ENCODE measurements around the gene PEF1. TPM values are rescaled to one million over a fixed set of nuclear protein-coding genes. Genes with fewer than 3 reads are reported as not detected.

PEF1 gene
- total and polyA plus RNA-seq, 2 donors (not counting 1 experiment from before 2014, with no cell fraction given), result 36.7 to 49.4 TPM

DNA sequence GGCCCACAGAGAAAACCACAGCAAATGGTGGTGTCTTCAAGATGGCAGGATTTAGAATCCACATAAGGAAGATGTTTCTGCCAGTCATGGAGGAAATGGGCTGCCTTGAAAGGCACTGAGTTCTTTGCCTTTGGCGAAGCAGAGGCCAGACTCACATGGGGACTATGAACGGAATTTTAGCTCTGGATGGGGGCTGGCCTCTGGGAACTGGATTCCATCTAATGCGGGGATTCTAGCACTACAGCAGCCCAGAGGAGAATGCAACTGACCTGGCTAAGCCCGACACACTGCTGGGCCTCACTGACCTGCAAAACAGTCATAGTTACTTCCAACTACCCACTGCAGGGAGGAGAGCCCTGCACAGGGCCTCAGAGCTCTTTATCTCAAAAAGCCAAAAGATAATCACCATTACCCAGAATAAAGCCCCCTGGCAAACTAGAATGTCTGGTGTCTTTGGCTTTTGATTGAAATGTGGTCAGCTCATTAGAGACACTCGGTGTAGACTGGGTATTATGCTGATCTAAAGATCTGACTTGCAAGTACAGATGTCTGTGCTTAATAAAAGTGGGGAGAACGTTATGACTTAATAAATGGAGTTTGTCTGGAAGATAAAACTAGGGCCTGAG is 15.6 kb downstream of the PEF1 start:
- CTCF ChIA-PET, result interaction anchor here (0.8 to 1.1 kb wide), 2 partner anchors 10 to 160 kb away, joined by 3 to 5 read pairs; no protein-coding TSS in a partner anchor
- Histone ChIP-seq H3K4me1 (ENCODE audit: control insufficient read depth in 2 of 2, insufficient read depth in 2 of 2, low read length in 2 of 2) (no peaks in the 10 kb centered on the region), H3K4me2 (replicated peaks; ENCODE audit: low read depth, low read length, poor library complexity, severe bottlenecking) (no peak overlapping the region), H3K27ac (ENCODE audit: low read length in 2 of 2) (no peak overlapping the region), H2AFZ (ENCODE audit: insufficient read depth, low read depth, low read length, poor library complexity, severe bottlenecking) (no peak overlapping the region), H3K27me3 (replicated peaks in 1 of 4; ENCODE audit: control extremely low read depth in 1 of 4, control insufficient read depth in 3 of 4, insufficient read depth in 4 of 4, low read length in 3 of 4) (no peaks in the 10 kb centered on the region), H3K36me3 (replicated peaks in 1 of 2; ENCODE audit: control extremely low read depth in 1 of 2, control insufficient read depth in 1 of 2, extremely low read depth in 1 of 2, insufficient read depth in 2 of 2, low read length in 1 of 2) (peaks cover 0 to 58% of the 10 kb centered on the region in 2 experiments), H3K4me3 (ENCODE audit: control extremely low read depth in 1 of 5, extremely low read depth in 1 of 5, insufficient read depth in 1 of 5, low read depth in 2 of 5, low read length in 4 of 5) (no peak overlapping the region), H3K9ac (ENCODE audit: low read length) (no peak overlapping the region), H3K9me3 (ENCODE audit: control extremely low read depth in 1 of 3, control insufficient read depth in 2 of 3, insufficient read depth in 1 of 3, low read length in 2 of 3) (no peaks in the 10 kb centered on the region), H4K20me1 (ENCODE audit: control insufficient read depth, insufficient read depth, low read length, poor library complexity, severe bottlenecking) (no peaks in the 10 kb centered on the region), H3K79me2 (ENCODE audit: control insufficient read depth, insufficient read depth, low read length) (no peaks in the 10 kb centered on the region)
- H3K4me1 Mint-ChIP-seq, result peaks cover 2% of the 10 kb centered on the region
- ATAC-seq (ENCODE audit: low read depth) (no peak), DNase-seq (no peak)
- H3K4me3 Mint-ChIP-seq, result no peak overlapping the region
- 97% methylated on average over 6 of the region's 6 CpGs for WGBS (ENCODE audit: insufficient coverage)
- H3K9me3 Mint-ChIP-seq (ENCODE audit: insufficient read depth), result no peaks in the 10 kb centered on the region
- H3K27me3 Mint-ChIP-seq, result no peaks in the 10 kb centered on the region
- intact Hi-C loops (cut with micrococcal nuclease), result no loop called here
- TF ChIP-seq CTCF (IDR thresholded peaks at IDR 0.05), result no peak
- TF ChIP-seq EZH2 (IDR thresholded peaks at IDR 0.05; ENCODE audit: borderline replicate concordance, insufficient read depth, low read depth, low read length, poor library complexity, severe bottlenecking), result no peak
- H3K27ac Mint-ChIP-seq, result no peak overlapping the region
- POLR2A ChIA-PET, result no interaction called here

DNA sequence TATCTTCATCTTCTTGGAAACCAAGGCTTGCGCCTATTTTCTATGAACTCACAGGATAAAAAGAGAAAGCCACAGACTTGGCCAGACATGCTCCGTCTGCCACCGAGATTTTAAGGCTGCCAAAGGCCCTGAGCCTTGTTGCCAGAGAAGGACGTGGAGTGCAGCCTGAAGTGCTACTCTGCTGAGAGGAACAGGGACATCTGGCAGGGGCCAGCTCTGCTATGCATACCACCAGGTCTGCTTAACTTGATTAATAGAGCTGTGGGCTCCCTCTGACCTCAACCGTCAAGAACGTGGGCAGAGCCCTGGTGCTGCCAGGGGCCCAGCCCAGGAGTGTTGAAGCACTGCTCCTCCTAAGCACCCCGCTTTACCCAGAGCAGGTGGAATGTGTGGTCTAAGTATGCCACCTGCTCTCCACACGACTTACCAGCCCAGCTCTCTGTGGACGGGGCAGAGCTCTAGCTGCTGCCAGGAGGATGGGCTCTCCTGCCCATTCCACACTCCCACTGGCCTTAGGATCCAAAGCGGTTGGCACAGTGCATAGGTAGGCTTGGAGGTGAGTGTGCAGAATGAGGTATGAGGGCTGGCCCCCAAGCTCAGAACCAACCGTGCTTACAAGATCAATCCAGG is 16.6 kb downstream of the PEF1 start:
- no peaks in the 10 kb centered on the region for H3K79me2 ChIP-seq (ENCODE audit: control insufficient read depth, insufficient read depth, low read length)
- H3K4me2 ChIP-seq (replicated peaks; ENCODE audit: low read depth, low read length, poor library complexity, severe bottlenecking), result no peak overlapping the region
- peaks cover 0 to 52% of the 10 kb centered on the region in 2 experiments for H3K36me3 ChIP-seq (replicated peaks in 1 of 2; ENCODE audit: control extremely low read depth in 1 of 2, control insufficient read depth in 1 of 2, extremely low read depth in 1 of 2, insufficient read depth in 2 of 2, low read length in 1 of 2)
- ChIA-PET CTCF (interaction anchor here (0.6 to 1.5 kb wide), 2 partner anchors 9 to 460 kb away, joined by 3 to 4 read pairs; no protein-coding TSS in a partner anchor), POLR2A (no interaction called here)
- no peaks in the 10 kb centered on the region for H4K20me1 ChIP-seq (ENCODE audit: control insufficient read depth, insufficient read depth, low read length, poor library complexity, severe bottlenecking)
- intact Hi-C loops (cut with micrococcal nuclease), result no loop called here
- no peak for TF ChIP-seq CTCF (IDR thresholded peaks at IDR 0.05)
- no peak for TF ChIP-seq EZH2 (IDR thresholded peaks at IDR 0.05; ENCODE audit: borderline replicate concordance, insufficient read depth, low read depth, low read length, poor library complexity, severe bottlenecking)
- no peak overlapping the region for H3K27ac ChIP-seq (ENCODE audit: low read length in 2 of 2)
- Mint-ChIP-seq H3K4me3 (no peak overlapping the region), H3K27me3 (no peaks in the 10 kb centered on the region), H3K4me1 (peaks cover 2% of the 10 kb centered on the region), H3K27ac (no peak overlapping the region), H3K9me3 (ENCODE audit: insufficient read depth) (no peaks in the 10 kb centered on the region)
- H3K4me1 ChIP-seq (ENCODE audit: control insufficient read depth in 2 of 2, insufficient read depth in 2 of 2, low read length in 2 of 2), result no peaks in the 10 kb centered on the region
- 84% methylated on average over 7 of the region's 11 CpGs for WGBS (ENCODE audit: insufficient coverage)
- ATAC-seq (ENCODE audit: low read depth) (no peak), DNase-seq (no peak)
- no peaks in the 10 kb centered on the region for H3K9me3 ChIP-seq (ENCODE audit: control extremely low read depth in 1 of 3, control insufficient read depth in 2 of 3, insufficient read depth in 1 of 3, low read length in 2 of 3)
- H3K27me3 ChIP-seq (replicated peaks in 1 of 4; ENCODE audit: control extremely low read depth in 1 of 4, control insufficient read depth in 3 of 4, insufficient read depth in 4 of 4, low read length in 3 of 4), result no peaks in the 10 kb centered on the region
- H3K9ac ChIP-seq (ENCODE audit: low read length), result no peak overlapping the region
- no peak overlapping the region for H2AFZ ChIP-seq (ENCODE audit: insufficient read depth, low read depth, low read length, poor library complexity, severe bottlenecking)
- no peak overlapping the region for H3K4me3 ChIP-seq (ENCODE audit: control extremely low read depth in 1 of 5, extremely low read depth in 1 of 5, insufficient read depth in 1 of 5, low read depth in 2 of 5, low read length in 4 of 5)
